Measurements from ENCODE around the gene SORCS1. TPM values are rescaled to one million over a fixed set of nuclear protein-coding genes. Genes with fewer than 3 reads are reported as not detected.

Gene SORCS1
- total and polyA plus RNA-seq, 2 of the 8 experiments (the other 6 are each of a cell fraction or from before 2014, with no cell fraction given), result 4.1 to 4.6 TPM

DNA sequence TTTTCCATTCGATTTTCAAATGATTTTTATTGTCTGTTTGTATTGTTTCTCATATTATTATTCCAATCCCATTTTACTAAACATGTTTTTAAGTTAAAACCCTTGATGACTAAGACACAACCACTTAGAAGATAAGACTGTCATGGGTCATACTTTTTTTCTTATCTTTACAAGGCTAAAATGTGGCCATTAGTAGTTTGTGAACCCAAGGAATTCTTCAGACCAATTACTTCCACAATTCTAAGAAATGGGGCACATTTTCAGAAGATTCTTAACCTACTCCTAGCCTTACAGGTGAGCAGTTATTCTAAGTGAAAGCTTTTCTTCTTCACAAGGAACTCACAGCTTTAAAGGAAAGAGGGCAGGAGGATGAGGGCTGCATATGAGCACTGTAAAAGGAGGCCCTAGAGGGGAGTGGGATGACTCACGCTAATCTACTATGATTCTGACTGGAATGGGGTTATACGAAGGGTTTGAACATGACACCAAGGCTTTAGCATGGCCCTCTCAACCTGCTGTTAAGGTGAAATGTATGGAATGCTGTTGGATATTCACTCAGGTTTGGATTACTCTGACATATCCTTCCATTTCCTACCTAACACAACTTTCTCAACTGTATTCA is 81.0 kb downstream of the SORCS1 start:
- Histone ChIP-seq H2BK120ac (replicated peaks; ENCODE audit: low read depth, low read length) (no peak overlapping the region), H2AFZ (ENCODE audit: low read length) (no peak overlapping the region), H2BK15ac (ENCODE audit: low read length) (no peak overlapping the region), H3K27ac (ENCODE audit: low read depth, low read length) (no peak overlapping the region), H3K4me2 (ENCODE audit: insufficient read depth in 1 of 2, low read depth in 2 of 2, low read length in 2 of 2) (no peak overlapping the region), H3K23ac (ENCODE audit: insufficient read length) (no peak overlapping the region), H3K18ac (ENCODE audit: extremely low read depth, low read length) (no peak overlapping the region), H3K14ac (ENCODE audit: insufficient read length) (no peak overlapping the region), H2BK12ac (ENCODE audit: low read depth, low read length) (no peak overlapping the region), H3K9ac (replicated peaks in 1 of 4; ENCODE audit: extremely low read depth in 1 of 4, low read depth in 3 of 4, low read length in 3 of 4) (no peak overlapping the region), H3K4ac (replicated peaks; ENCODE audit: insufficient read length, low read depth, low read length) (no peak overlapping the region), H2BK20ac (ENCODE audit: low read length) (no peak overlapping the region), H3K27me3 (replicated peaks in 1 of 4; ENCODE audit: control insufficient read depth in 3 of 4, extremely low read depth in 1 of 4, insufficient read depth in 3 of 4, low read length in 3 of 4) (no peaks in the 10 kb centered on the region), H2BK5ac (ENCODE audit: low read depth, low read length) (no peak overlapping the region), H4K20me1 (replicated peaks in 1 of 2; ENCODE audit: control insufficient read depth in 1 of 2, insufficient read depth in 2 of 2, low read length in 2 of 2) (no peaks in the 10 kb centered on the region), H2AK5ac (ENCODE audit: low read depth, low read length) (no peak overlapping the region), H3K4me1 (replicated peaks in 1 of 4; ENCODE audit: control insufficient read depth in 3 of 4, insufficient read depth in 4 of 4, low read length in 3 of 4) (no peaks in the 10 kb centered on the region), H3K9me3 (ENCODE audit: insufficient read depth in 2 of 2, low read depth in 1 of 2, low read length in 1 of 2) (no peaks in the 10 kb centered on the region), H4K8ac (ENCODE audit: extremely low read depth, insufficient read depth, low read length) (no peak overlapping the region), H3K79me1 (ENCODE audit: low read depth, low read length) (no peaks in the 10 kb centered on the region), H3K23me2 (ENCODE audit: low read depth, low read length) (no peaks in the 10 kb centered on the region), H3K79me2 (ENCODE audit: control insufficient read depth in 1 of 2, insufficient read depth in 2 of 2, low read length in 2 of 2) (no peaks in the 10 kb centered on the region), H4K91ac (replicated peaks; ENCODE audit: insufficient read length, low read length) (no peak overlapping the region), H3K56ac (replicated peaks; ENCODE audit: insufficient read length, low read depth, low read length) (no peak overlapping the region), H3K36me3 (ENCODE audit: control insufficient read depth in 2 of 4, insufficient read depth in 4 of 4, low read length in 3 of 4) (no peaks in the 10 kb centered on the region), H4K5ac (ENCODE audit: insufficient read length, low read depth, low read length) (no peak overlapping the region), H3K4me3 (ENCODE audit: extremely low read depth in 1 of 4, insufficient read depth in 2 of 4, low read depth in 3 of 4, low read length in 4 of 4) (no peak overlapping the region)
- WGBS, 2 experiments (ENCODE audit: extremely low coverage in 1 of 2, insufficient coverage in 1 of 2, insufficient read length in 1 of 2, insufficient replicate concordance in 2 of 2, low coverage in 1 of 2, low lambda C conversion rate in 2 of 2, missing lambda C conversion rate in 1 of 2), result 70% methylated on average over 3 of the region's 3 CpGs; no CpG with 5 or more reads in 1 of the 2 experiments
- POLR2A ChIA-PET (ENCODE audit: partially characterized antibody), result no interaction called here
- FAIRE-seq (no peak), DNase-seq (ENCODE audit: low read depth in 1 of 2, low spot score in 2 of 2) (no peak)
- CTCF ChIA-PET (ENCODE audit: partially characterized antibody), result interaction anchor here (1.1 to 1.3 kb wide), 3 partner anchors 12 to 458 kb away, joined by 3 to 4 read pairs (median 3); no protein-coding TSS in a partner anchor
